ENCODE results near the gene NOL6.
"Not testable (repeated sequence)": the region's sequence is repeated elsewhere in the genome, so short reads cannot be mapped to it uniquely, and the experiment has no call there.

The NOL6 gene

GRCh38 chr9:33473643-33474352 is at the start of gene NOL6:
TSS of gene NOL6 (minus strand) at chr9:33473924. CDS start at chr9:33473842, 82 bp downstream.
- peak within 1 kb of the TSS; percentile 99 for H3K4me3 ChIP-seq (ENCODE audit: control insufficient read depth, low read depth, low read length)
- TF ChIP-seq, protein P1, sequence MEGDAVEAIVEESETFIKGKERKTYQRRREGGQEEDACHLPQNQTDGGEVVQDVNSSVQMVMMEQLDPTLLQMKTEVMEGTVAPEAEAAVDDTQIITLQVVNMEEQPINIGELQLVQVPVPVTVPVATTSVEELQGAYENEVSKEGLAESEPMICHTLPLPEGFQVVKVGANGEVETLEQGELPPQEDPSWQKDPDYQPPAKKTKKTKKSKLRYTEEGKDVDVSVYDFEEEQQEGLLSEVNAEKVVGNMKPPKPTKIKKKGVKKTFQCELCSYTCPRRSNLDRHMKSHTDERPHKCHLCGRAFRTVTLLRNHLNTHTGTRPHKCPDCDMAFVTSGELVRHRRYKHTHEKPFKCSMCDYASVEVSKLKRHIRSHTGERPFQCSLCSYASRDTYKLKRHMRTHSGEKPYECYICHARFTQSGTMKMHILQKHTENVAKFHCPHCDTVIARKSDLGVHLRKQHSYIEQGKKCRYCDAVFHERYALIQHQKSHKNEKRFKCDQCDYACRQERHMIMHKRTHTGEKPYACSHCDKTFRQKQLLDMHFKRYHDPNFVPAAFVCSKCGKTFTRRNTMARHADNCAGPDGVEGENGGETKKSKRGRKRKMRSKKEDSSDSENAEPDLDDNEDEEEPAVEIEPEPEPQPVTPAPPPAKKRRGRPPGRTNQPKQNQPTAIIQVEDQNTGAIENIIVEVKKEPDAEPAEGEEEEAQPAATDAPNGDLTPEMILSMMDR (conservative IDR thresholded peaks at IDR 0.05; ENCODE audit: control insufficient read depth, insufficient read depth, low read depth, low read length): no peak
- DNase-seq (ENCODE audit: low read depth): peak; percentile 99

- DNase-seq (ENCODE audit: low read depth); H3K4me3 ChIP-seq (ENCODE audit: control insufficient read depth, low read depth, low read length): not testable (repeated sequence)
These were observed 48.1 kb upstream of the NOL6 start for GRCh38 chr9:33521861-33522260.

DNA sequence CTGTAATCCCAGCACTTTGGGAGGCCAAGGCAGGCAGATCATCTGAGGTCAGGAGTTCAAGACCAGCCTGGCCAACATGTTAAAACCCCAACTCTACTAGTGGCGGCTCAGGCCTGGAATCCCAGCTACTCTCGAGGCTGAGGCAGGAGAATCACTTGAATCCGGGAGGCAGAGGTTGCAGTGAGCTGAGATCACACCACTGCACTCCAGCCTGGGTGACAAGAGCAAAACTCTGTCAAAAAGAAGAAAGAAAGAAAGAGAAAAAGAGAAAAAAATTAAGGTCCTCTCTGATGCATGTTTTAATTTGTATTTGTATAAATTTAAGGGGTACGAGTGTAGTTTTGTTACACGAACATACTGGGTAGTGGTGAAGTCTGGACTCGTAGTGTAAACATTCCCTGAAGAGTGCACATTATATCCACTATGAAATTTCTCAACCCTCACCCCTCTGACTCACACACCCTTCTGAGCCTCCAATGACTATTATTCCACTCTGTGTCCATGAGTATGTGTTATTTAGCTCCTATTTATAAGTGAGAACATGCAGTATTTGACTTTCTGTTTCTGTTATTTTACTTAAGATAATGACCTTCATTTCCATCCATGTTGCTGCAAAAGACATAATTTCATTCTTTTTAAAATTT is 44.3 kb upstream of the NOL6 start:
- peak; percentile 80 for DNase-seq (ENCODE audit: low read depth)
- not testable (repeated sequence) for H3K4me3 ChIP-seq (ENCODE audit: control insufficient read depth, low read depth, low read length)

DNA sequence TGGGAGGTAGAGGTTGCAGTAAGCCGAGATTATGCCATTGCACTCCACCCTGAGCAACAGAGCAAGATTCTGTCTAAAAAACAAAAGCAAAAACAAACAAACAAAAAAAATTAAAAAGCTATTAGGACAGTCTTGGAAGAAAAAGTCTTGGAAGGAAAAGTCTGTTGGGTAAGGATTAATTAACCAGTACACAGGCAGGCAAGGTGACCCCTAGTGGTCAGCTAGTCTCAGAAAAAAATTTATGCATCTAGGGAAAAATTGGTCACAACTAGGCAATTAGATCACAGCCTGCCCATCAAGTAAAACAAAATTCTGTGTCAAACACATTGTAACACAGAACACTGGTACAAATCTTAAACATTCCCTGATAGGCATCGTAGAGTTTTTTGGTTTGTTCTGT is 43.6 kb upstream of the NOL6 start:
- TF ChIP-seq, protein P1 (conservative IDR thresholded peaks at IDR 0.05; ENCODE audit: control insufficient read depth, insufficient read depth, low read depth, low read length): peak; percentile 63
- H3K4me3 ChIP-seq (ENCODE audit: control insufficient read depth, low read depth, low read length): no peak overlapping the region
- peak; percentile 62 for DNase-seq (ENCODE audit: low read depth)

DNA sequence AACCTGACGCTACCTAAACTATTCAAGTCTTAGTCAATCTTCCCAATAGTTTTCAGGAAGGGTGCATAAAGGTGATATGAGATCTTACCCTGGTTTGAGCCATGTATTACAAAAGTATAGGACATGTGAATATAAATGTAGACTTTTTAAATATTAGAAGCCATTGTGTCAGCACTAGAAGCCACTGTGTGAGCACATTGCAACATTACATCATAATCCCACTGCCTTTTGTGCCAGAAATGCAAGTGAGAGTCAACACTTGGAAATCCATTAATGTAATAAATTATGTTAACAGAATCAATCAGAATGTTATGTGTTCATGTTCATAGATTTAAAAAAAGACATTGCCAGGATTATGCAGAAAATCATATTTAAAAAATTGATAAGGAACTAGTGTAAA is 42.7 kb upstream of the NOL6 start:
- not testable (repeated sequence) for DNase-seq (ENCODE audit: low read depth); H3K4me3 ChIP-seq (ENCODE audit: control insufficient read depth, low read depth, low read length)

- DNase-seq (ENCODE audit: low read depth): not testable (repeated sequence)
These were observed 41.7 kb upstream of the NOL6 start for GRCh38 chr9:33515342-33515995.

GRCh38 chr9:33512535-33512934 is 38.8 kb upstream of the NOL6 start:
- not testable (repeated sequence) for DNase-seq (ENCODE audit: low read depth)

More at GRCh38 chr9:33515342-33515995, 41.7 kb upstream of the NOL6 start:
- not testable (repeated sequence) for H3K4me3 ChIP-seq (ENCODE audit: control insufficient read depth, low read depth, low read length)

DNA sequence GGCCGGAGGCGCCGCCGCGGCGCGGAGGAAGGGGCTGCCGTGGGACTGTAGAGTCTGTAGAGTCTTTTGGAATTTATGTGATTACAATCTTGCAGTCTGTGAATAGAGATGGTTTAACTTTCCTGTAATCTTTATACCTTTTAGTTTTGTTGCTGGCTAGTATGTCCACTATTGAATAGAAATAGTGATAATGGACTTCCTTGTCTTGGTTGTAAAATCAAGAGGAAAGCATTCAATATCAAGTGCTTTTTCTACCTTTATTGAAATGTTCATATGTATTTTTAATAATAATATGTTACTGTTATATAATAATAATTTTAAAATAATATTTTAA is 37.4 kb upstream of the NOL6 start:
- H3K4me3 ChIP-seq (ENCODE audit: control insufficient read depth, low read depth, low read length): peak overlapping the region; percentile 54
- DNase-seq (ENCODE audit: low read depth): not testable (repeated sequence)

More at GRCh38 chr9:33512535-33512934, 38.8 kb upstream of the NOL6 start:
- H3K4me3 ChIP-seq (ENCODE audit: control insufficient read depth, low read depth, low read length): not testable (repeated sequence)

DNA sequence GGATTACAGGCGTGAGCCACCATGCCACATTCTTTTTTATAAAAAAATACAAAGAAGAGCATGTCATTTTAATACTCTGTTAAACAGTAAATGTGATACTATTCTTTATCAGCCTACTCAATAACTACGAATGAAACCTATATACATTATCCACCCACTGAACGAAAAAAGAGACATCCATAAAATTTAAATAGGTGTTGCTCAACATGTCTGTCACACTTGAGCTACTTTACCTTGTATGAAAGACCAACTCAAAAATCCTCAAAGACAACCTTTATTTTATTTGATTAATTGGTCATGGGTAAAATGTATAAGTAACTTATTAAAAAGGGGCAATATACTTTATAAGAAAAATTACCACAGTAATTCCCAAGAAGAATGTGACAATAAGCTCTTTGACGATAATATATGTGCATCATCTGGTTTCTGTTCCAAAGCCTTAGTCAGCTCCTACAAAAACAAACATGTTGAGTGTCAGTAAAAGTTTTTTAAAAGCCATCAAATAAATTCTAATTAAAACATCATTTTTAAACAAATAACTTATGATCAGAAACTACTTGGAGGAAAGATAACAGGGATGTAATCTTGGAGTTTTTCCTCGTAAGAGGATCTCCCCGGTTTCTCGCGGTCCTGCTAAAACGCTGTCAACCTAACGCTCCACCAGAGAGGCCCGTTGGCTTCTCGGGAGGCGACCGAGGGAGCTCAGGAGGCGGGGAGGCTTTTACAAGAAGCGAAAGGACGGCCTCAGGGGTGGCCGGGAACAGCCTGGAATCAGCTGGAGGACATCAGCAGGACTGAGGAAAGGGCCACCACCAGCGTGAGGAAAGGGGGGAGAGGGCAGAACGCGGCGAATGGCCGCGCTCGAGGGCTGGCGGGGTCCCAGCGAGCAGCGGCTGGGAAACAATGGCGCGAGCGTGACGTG is 36.8 kb upstream of the NOL6 start:
- DNase-seq (ENCODE audit: low read depth): peak; percentile 65
- TF ChIP-seq, protein P1 (conservative IDR thresholded peaks at IDR 0.05; ENCODE audit: control insufficient read depth, insufficient read depth, low read depth, low read length): no peak
- peak overlapping the region; percentile 54 for H3K4me3 ChIP-seq (ENCODE audit: control insufficient read depth, low read depth, low read length)
